HG03575 (cell line): ENCODE data around the gene C5AR2.
"Not testable (repeated sequence)": the region's sequence is repeated elsewhere in the genome, so short reads cannot be mapped to it uniquely, and the experiment has no call there.

ENCODE experiments used
- ATAC-seq: cut with Tn5 transposase; IDR thresholded peaks from one replicate; pipeline ENCODE4 v1.9.1; 2021; ENCODE audit not compliant: unreplicated experiment, insufficient number of reproducible peaks, low FRiP score; ENCODE audit errors: extremely low read depth

Gene C5AR2

GRCh38 chr19:47321630-47322029 is 10.3 kb upstream of the C5AR2 start:
- no peak for ATAC-seq

GRCh38 chr19:47322058-47322457 is 9.9 kb upstream of the C5AR2 start:
- no peak for ATAC-seq

DNA sequence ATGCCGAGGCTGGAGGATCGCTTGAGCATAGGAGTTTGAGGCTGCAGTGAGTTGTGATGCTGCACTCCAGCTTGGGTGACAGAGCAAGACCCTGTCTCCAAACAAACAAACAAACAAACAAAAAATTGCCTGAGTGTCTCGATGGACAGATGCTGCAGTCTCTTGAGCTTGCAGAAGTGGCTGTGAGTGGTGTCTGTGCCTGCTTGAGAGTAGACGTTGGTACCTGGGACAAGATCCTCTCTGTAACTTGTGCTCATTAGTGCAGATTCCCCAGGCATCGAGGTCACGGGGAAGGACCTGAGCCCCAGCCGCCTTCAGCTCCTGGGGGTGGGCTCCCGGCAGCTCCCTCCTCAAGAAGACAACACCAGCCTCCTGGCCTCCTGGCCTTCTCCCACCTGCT is 8.6 kb upstream of the C5AR2 start:
- no peak for ATAC-seq

GRCh38 chr19:47323872-47324271 is 8.1 kb upstream of the C5AR2 start:
- no peak for ATAC-seq

DNA sequence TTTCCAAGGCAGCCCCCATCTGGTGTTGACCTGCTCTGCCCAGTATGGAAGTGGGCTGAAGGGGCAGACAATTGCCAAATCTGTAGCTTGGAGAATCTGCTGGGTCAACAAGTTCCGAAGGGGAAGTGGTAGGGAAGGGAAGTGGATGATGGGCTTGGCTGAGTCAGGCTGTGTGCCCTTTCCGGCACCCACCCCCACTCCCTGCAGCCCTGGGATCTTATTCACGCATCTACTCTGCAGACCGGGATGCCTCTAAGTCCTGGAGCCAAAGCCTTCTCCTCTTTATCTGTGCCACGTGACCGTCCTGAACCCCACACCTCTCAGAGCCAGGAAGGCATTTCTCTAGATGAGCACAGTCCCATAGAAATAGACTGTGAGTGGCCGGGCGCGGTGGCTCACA is 7.5 kb upstream of the C5AR2 start:
- ATAC-seq = no peak

DNA sequence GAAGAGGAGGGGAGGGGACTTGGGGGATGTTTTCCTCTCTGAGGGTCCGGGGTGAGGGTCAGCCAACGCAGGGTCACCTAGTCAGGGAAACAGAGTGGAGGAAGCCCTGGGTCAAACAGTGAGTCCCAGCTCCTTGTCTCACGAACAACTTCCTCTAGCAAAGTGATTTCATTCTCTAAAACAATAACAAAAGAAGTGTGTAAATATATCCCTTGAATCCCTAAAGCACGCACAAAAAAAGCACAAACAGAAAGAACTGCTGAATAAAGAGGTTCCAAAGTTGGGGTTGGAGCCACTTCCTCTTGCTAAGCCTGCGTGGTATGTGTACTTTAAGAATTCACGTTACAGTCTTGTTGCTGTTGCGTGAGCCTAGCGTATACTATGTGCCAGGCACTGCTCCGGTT is 1.5 kb upstream of the C5AR2 start:
- ATAC-seq = no peak

DNA sequence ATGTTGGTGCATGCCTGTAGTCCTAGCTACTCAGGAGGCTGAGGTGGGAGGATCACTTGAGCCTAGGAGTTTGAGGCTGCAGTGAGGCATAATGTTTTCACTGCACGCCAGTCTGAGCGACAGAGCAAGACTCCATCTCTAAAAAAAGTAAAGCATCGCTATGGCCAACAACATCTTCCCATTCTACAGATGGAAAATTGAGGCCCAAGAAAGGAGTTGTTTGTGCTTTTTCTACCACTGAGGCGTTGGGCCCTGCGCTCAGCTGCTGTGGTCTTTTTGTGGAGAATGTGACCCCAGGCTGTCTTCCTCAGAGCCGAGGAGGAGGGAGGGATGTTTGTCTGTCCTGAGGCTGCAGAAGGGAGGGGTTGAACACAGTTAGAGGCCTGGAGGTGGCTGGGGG is 485 bp upstream of the C5AR2 start:
- ATAC-seq = no peak

- not testable (repeated sequence) for ATAC-seq
These were observed 5.1 kb downstream of the C5AR2 start for GRCh38 chr19:47336765-47337718.

DNA sequence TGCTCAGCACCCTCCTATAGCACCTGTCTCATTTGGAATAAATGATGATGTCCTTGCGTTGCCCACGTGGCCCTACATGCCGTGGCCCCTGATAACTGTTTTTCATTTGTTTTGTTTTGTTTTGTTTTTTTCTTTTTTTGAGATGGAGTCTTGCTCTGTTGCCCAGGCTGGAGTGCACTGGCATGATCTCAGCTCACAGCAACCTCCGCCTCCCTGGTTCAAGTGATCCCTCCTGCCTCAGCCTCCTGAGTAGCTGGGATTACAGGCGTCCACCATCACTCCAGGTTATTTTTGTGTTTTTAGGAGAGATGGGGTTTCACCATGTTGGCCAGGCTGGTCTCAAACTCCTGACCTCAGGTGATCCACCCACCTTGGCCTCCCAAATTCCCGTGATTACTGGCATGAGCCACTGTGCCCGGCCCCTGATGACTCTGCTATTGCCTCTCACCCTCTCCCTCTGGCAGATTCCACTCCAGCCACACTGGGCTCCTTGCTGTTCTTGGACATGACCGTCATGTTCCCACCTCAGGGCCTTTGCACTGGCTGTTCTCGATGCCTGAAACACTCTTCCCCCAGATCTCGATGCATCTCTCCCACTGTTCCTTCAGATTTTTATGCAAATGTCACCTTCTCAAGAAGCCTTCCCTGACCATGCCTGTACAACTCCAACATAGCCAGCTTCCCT is 7.4 kb downstream of the C5AR2 start:
- ATAC-seq = no peak

GRCh38 chr19:47340477-47341208 is 8.7 kb downstream of the C5AR2 start:
- no peak for ATAC-seq

DNA sequence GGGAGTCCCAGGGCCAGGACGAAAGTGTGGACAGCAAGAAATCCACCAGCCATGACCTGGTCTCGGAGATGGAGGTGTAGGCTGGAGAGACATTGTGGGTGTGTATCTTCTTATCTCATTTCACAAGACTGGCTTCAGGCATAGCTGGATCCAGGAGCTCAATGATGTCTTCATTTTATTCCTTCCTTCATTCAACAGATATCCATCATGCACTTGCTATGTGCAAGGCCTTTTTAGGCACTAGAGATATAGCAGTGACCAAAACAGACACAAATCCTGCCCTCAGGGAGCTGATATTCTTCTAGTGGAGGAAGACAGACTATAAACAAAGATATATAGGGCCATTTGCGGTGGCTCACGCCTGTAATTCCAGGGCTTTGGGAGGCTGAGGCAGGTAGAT is 9.8 kb downstream of the C5AR2 start:
- ATAC-seq = no peak

GRCh38 chr19:47343194-47343802 is 11.3 kb downstream of the C5AR2 start:
- ATAC-seq = no peak

GRCh38 chr19:47344425-47344824 is 12.4 kb downstream of the C5AR2 start:
- no peak for ATAC-seq

- ATAC-seq = not testable (repeated sequence)
These were observed 14.0 kb downstream of the C5AR2 start for GRCh38 chr19:47346024-47346423.

DNA sequence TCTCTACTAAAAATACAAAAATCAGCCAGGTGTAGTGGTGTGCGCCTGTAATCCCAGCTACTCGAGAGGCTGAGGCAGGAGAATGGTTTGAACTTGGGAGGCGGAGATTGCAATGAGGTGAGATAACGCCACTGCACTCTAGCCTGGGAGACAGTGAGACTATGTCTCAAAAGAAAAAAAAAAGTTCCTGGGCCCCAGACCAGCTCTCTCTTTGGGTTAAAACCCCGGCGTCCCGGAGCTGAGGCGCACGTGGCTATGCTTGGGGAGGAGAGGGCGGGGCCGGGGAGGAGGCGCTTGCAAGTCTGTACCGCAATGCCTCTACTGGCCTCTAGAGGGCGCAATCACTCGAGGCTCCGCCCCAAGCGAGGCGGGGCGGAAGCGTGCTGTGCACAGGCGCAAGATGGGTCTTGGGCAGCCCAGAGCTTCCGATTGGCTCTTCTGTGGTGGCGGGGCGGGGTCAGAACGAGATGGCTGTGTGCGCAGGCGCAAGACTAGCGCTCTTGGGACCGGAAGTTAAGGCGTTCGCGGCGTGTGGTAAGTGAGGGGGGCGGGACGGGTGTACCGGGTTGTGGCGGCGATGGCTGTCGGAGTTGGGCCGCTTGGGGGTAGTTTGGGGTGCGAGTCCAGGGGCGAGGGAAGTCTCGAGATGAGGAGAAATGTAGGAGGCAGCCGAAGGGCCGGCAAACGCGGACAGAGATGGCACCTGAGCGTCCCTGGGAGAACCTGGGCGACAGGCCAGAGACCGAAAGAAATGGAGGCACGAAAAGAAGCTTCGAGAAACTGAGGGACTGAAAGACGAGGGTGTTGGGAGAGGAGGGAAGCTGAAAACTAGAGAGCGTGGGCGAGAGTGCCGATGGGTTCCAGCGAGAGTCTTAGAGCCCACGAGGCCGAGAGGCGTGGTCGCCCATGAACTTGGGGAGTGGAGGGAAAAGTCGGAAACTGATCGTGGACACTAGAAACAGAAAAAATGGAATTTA is 17.1 kb downstream of the C5AR2 start, which contains the start of gene DHX34:
Gene DHX34 (plus strand): TSS at position 497 of the 977 bp plus-strand sequence. CDS start 3,716 bp downstream, outside the sequence.
- no peak for ATAC-seq

GRCh38 chr19:47350630-47351029 is 18.7 kb downstream of the C5AR2 start:
- ATAC-seq = no peak

- ATAC-seq = no peak
These were observed 19.6 kb downstream of the C5AR2 start for GRCh38 chr19:47351548-47351947.

DNA sequence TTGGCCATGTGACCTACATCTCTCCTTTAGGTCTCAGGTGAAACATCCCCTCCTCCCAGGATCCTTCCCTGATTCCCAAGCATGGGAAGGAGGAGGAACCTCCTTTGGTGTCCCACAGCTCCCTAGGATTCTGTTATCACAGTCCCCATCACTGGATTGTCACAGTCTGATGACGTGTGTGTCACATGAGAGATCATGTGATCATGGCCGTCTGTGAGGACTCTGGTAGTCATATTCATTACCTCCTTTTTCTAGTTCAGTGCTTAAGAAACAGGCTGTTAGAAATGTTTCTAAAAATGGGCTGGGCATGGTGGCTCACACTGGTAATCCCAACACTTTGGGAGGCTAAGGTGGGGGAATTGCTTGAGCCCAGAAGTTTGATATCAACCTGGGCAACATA is 20.1 kb downstream of the C5AR2 start:
- no peak for ATAC-seq
